GM12864 (cell line): ENCODE measurements around the gene CHST13.

Experiments used
- DNase-seq: peaks from one replicate; pipeline ENCODE4 v3.0.0-alpha.2; 2011; ENCODE audit warnings: low read depth
- H3K4me3 ChIP-seq: 2 replicates; pipeline ENCODE4 v1.5.1; 2011; ENCODE audit warnings: mild to moderate bottlenecking, low read depth, low read length, control low read depth
- TF ChIP-seq, protein P1 (sequence below): IDR thresholded peaks from 2 replicates; pipeline ENCODE4 v1.5.1; 2011; ENCODE audit warnings: low read depth, mild to moderate bottlenecking, moderate library complexity, low read length, control low read depth, inconsistent platforms; ENCODE audit errors: missing control alignments

Gene CHST13

DNA sequence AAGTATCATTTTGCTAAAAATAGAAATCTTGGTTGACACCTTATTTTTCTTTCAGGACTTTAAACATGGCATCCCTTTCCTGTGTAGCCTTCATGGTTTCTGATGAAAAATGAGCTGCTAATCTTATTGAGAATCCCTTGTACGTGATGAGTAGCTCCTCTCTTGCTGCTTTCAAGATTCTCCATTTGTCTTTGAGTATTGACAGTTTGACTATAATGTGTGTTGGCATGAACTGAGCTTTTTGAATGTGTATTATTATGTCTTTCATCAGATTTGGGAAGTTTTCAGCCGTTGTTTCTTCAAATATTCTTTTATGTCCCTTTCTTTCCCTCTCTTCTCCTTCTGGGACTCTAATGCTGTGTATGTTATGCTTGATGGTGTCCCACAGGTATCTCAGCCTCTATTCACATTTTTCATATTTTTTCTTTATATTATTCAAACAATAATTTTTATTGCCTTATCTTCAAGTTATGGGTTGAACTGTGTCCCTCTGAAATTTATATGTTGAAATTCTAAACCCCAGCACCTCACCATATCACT is 38.9 kb downstream of the CHST13 start:
- DNase-seq = no peak
- TF ChIP-seq, protein P1, sequence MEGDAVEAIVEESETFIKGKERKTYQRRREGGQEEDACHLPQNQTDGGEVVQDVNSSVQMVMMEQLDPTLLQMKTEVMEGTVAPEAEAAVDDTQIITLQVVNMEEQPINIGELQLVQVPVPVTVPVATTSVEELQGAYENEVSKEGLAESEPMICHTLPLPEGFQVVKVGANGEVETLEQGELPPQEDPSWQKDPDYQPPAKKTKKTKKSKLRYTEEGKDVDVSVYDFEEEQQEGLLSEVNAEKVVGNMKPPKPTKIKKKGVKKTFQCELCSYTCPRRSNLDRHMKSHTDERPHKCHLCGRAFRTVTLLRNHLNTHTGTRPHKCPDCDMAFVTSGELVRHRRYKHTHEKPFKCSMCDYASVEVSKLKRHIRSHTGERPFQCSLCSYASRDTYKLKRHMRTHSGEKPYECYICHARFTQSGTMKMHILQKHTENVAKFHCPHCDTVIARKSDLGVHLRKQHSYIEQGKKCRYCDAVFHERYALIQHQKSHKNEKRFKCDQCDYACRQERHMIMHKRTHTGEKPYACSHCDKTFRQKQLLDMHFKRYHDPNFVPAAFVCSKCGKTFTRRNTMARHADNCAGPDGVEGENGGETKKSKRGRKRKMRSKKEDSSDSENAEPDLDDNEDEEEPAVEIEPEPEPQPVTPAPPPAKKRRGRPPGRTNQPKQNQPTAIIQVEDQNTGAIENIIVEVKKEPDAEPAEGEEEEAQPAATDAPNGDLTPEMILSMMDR = no peak
- H3K4me3 ChIP-seq = no peak overlapping the region

DNA sequence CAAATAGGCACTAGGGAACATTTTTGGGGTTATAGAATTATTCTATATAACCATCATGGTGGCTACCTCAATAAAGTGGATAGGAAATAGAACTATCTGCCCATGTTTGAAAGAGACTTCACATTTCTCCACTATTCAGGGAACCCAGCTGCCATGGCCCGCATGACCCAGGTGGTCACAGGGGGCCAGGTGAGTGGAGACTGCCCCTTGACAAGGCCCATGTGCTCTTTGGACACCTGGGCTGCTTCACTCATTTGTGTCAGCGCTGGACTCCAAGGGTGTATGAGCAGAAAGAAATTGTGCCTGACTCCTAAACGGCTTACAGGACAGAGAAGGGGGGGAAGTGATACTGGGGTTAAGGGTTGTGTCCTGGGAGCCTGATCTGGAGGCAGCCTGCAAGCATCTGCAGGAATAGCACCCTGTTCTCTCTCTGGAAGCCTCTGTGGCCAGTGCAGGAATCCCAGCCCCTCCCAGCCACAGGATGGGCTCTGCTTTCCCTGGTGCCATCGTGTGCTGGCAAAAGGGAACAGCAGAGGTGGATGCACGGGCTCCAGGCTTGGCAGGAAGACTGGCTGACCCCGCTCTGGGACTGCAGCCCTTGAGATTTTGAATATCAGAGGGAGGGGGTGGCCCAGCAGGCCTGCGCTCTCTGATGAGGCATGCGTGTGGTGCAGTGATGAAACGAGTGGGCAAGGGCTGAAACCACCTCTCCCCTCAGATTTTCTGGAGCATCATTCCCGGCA is 43.9 kb downstream of the CHST13 start:
- H3K4me3 ChIP-seq = no peak overlapping the region
- TF ChIP-seq, protein P1 = no peak
- no peak for DNase-seq

DNA sequence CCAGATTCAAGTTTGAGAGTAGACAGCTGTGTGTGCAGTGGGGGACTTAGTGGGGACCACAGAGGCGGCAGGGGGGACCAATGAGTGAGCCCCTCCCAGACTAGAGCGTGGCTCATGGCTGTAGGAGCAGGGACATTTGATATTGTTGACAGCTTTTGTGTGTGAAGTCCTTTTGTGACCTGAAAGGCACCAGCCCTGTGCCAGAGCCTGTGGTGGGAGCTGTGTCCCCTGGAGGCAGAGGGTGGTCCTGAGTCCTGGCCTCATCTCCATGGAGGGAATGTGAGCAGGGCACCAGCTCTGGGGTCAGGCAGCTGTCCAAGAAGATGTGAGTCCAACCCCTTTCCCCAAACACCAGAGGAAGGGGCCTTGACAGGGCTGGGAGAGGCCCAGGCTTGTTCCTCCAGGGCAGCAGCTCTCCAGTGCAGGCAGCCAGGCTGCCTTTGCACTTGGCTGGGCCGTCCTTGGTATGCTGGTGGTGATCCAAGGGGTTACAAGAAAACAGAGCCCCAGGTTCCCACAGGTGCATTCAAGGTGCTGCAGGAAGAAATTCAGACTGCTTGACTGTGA is 44.9 kb downstream of the CHST13 start:
- no peak overlapping the region for H3K4me3 ChIP-seq
- no peak for DNase-seq
- TF ChIP-seq, protein P1 = no peak

DNA sequence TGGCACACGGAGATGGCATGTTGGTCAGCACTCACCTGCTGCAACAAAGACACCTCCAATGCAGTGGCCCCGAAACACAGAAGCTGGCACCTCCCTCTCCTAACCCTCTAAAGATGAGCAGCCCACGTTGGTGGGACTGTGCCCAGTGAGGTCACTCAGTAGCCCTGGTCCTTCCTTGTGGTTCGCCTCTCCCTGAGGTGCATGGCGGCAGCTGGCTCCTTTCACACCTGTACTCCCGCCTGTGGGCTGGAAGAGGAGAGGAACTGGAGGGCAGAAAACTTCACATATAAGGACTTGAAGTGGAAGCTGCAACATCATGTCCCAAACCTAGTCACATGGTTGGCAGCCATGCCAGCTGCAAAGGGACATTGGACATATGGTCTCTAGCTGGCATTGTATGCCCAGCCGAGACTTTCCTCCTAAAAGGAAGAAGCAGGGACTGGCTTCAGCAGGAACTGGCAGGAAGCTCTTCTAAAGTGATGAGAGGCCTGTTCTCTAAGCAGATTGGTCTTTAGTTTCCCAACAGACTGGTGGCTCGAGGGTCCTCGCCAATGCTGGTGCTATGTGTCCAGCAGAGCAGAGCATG is 45.5 kb downstream of the CHST13 start:
- TF ChIP-seq, protein P1 = no peak
- DNase-seq = no peak
- H3K4me3 ChIP-seq = no peak overlapping the region

DNA sequence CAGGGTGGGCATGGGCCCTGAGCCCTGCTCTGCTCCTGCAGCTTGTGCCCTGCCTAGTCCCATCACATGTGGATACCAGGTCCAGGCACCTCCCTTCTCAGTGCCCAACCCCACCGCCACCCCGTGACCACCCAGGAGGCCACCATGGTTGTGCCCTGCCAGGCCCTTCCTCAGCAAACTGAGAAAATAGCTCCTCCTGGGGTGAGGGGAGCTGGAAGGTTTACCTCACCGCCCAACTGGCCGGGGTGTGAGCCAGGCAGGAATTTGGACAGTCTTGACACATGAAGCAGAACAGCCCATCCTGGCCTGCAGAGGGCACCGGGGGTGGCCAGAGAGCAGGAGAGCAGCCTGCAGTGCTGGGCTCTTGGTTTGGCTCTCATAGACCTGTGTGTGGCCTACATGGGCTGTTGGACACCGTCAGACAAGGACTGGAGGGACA is 46.2 kb downstream of the CHST13 start:
- no peak overlapping the region for H3K4me3 ChIP-seq
- no peak for DNase-seq
- TF ChIP-seq, protein P1 = no peak

DNA sequence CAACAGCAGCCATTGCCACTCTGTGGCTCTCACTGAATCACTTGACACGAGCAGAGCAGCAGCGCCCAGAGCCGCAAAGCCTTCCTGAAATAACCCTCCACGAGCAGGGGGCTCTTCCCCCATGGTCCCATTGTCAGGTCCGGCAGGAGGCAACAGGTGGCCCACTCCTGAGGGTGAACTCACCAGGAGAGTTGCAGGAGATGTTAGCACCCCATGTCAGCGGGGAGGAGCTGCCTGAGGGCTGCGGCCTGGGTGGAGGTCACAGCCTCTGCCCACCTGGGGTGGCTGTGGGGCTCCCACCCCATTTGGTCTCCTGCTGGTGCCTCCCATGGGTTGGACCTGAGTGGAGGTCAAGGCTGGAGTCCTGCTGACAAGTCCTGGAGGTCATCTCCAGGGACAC is 47.1 kb downstream of the CHST13 start:
- no peak for DNase-seq
- H3K4me3 ChIP-seq = no peak overlapping the region
- TF ChIP-seq, protein P1 = no peak
